K562 (cell line): Measurements from ENCODE around the gene PARD3B.

ENCODE experiments used
- ERF ChIP-seq: fragments of 450-650 bp; formaldehyde crosslinking; IDR thresholded peaks from 2 replicates; pipeline ENCODE4 v1.4.0; 2020; ENCODE audit warnings: mild to moderate bottlenecking, mixed read lengths
- FIP1L1 ChIP-seq: fragments of 200-400 bp; formaldehyde crosslinking; IDR thresholded peaks from 2 replicates; pipeline ENCODE4 v1.6.1; 2018; ENCODE audit warnings: mild to moderate bottlenecking, low read depth, low read length; ENCODE audit not compliant: poor library complexity, severe bottlenecking
- GATA2 ChIP-seq: sonication (generic); formaldehyde crosslinking; IDR thresholded peaks from 2 replicates; pipeline ENCODE4 v1.4.0; 2020; ENCODE audit warnings: mild to moderate bottlenecking, missing genetic modification reagents
- HNRNPLL ChIP-seq: fragments of 200-400 bp; formaldehyde crosslinking; IDR thresholded peaks from 2 replicates; pipeline ENCODE4 v1.6.1; 2017; ENCODE audit warnings: low read length, low read depth, mild to moderate bottlenecking; ENCODE audit not compliant: poor library complexity, severe bottlenecking
- IRF2 ChIP-seq: sonication (generic); formaldehyde crosslinking; IDR thresholded peaks from 2 replicates; pipeline ENCODE4 v1.8.1; 2022; ENCODE audit warnings: mild to moderate bottlenecking, missing genetic modification reagents
- NFE2 ChIP-seq: IDR thresholded peaks from 2 replicates; pipeline ENCODE4 v1.6.1; 2014; ENCODE audit warnings: antibody characterized with exemption, low read depth
- NRF1 ChIP-seq, 2 experiments: fragments of 450-650 bp; IDR thresholded peaks in 1 of 2; conservative IDR thresholded peaks in 1 of 2; 2 replicates each; pipeline ENCODE4 v1.6.1; 2014; ENCODE audit warnings: mild to moderate bottlenecking in 2 of 2
- RCOR1 ChIP-seq, 2 experiments: IDR thresholded peaks; 2 replicates each; pipeline ENCODE4 v1.6.1; 2012; ENCODE audit warnings: low read depth in 2 of 2, low read length in 2 of 2, borderline replicate concordance in 1 of 2, improper control_type of control experiment in 1 of 2
- SMC3 ChIP-seq: conservative IDR thresholded peaks from 2 replicates; pipeline ENCODE4 v1.6.1; 2011; ENCODE audit warnings: low read depth, low read length, improper control_type of control experiment; ENCODE audit not compliant: insufficient read depth
- TF ChIP-seq, protein P1 (sequence below), 3 experiments: IDR thresholded peaks in 2 of 3; conservative IDR thresholded peaks in 1 of 3; 2 replicates each; pipeline ENCODE4 v1.5.1; 2011 to 2012; ENCODE audit warnings: low read length in 3 of 3, mild to moderate bottlenecking in 3 of 3, control low read depth in 2 of 3, improper control_type of control experiment in 1 of 3, inconsistent platforms in 1 of 3, low read depth in 1 of 3, mixed read lengths in 1 of 3, moderate library complexity in 1 of 3; ENCODE audit not compliant: insufficient read depth in 2 of 3
- TF ChIP-seq, protein P2 (sequence below): fragments of 450-650 bp; formaldehyde crosslinking; IDR thresholded peaks from 2 replicates; pipeline ENCODE4 v1.4.0; 2020; ENCODE audit warnings: mild to moderate bottlenecking, moderate library complexity
- TF ChIP-seq, protein P3 (sequence below): fragments of 450-650 bp; formaldehyde crosslinking; IDR thresholded peaks from 2 replicates; pipeline ENCODE4 v1.4.0; 2020; ENCODE audit warnings: mild to moderate bottlenecking, moderate library complexity
- TF ChIP-seq, protein P4 (sequence below): fragments of 200-600 bp; sonication (generic); IDR thresholded peaks from one replicate; pipeline ENCODE4 v1.6.1; 2012; ENCODE audit warnings: mild to moderate bottlenecking, low read depth, low read length, inconsistent platforms

DNA sequence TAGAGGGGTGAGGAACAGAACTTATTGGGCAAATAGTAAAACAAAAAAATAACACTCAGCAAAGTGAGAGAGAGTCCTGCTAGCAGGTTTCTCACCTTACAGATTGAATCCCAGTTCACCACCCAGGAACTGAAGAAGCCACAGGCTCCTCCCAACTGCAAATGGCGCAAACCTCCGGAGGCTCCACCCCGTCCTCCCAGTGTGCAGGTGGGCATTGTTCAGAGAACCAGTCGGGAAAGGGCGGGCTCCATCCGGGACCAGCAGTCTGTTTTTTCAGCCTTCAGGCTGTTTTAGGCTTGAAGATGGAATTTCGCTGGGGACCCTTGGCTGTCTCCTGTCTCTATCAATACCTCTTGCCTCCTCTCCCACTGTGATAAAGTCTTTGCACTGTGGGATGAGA lies 317.5 kb downstream of the PARD3B start:
- TF ChIP-seq, protein P1, sequence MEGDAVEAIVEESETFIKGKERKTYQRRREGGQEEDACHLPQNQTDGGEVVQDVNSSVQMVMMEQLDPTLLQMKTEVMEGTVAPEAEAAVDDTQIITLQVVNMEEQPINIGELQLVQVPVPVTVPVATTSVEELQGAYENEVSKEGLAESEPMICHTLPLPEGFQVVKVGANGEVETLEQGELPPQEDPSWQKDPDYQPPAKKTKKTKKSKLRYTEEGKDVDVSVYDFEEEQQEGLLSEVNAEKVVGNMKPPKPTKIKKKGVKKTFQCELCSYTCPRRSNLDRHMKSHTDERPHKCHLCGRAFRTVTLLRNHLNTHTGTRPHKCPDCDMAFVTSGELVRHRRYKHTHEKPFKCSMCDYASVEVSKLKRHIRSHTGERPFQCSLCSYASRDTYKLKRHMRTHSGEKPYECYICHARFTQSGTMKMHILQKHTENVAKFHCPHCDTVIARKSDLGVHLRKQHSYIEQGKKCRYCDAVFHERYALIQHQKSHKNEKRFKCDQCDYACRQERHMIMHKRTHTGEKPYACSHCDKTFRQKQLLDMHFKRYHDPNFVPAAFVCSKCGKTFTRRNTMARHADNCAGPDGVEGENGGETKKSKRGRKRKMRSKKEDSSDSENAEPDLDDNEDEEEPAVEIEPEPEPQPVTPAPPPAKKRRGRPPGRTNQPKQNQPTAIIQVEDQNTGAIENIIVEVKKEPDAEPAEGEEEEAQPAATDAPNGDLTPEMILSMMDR (IDR thresholded peaks at IDR 0.05 in 2 of 3, conservative IDR thresholded peaks at IDR 0.05 in 1 of 3; ENCODE audit: insufficient read depth in 2 of 3, low read depth in 1 of 3, low read length in 3 of 3) = no peak
- no peak for TF ChIP-seq GATA2 (CRISPR knock-in tag)
- TF ChIP-seq RCOR1 (IDR thresholded peaks at IDR 0.05; ENCODE audit: borderline replicate concordance in 1 of 2, low read depth in 2 of 2, low read length in 2 of 2) = no peak
- TF ChIP-seq HNRNPLL = no peak
- no peak for TF ChIP-seq SMC3
- TF ChIP-seq, protein P2, sequence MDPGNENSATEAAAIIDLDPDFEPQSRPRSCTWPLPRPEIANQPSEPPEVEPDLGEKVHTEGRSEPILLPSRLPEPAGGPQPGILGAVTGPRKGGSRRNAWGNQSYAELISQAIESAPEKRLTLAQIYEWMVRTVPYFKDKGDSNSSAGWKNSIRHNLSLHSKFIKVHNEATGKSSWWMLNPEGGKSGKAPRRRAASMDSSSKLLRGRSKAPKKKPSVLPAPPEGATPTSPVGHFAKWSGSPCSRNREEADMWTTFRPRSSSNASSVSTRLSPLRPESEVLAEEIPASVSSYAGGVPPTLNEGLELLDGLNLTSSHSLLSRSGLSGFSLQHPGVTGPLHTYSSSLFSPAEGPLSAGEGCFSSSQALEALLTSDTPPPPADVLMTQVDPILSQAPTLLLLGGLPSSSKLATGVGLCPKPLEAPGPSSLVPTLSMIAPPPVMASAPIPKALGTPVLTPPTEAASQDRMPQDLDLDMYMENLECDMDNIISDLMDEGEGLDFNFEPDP = no peak
- TF ChIP-seq ERF (CRISPR knock-in tag) = no peak
- no peak for TF ChIP-seq FIP1L1
- TF ChIP-seq, protein P3, sequence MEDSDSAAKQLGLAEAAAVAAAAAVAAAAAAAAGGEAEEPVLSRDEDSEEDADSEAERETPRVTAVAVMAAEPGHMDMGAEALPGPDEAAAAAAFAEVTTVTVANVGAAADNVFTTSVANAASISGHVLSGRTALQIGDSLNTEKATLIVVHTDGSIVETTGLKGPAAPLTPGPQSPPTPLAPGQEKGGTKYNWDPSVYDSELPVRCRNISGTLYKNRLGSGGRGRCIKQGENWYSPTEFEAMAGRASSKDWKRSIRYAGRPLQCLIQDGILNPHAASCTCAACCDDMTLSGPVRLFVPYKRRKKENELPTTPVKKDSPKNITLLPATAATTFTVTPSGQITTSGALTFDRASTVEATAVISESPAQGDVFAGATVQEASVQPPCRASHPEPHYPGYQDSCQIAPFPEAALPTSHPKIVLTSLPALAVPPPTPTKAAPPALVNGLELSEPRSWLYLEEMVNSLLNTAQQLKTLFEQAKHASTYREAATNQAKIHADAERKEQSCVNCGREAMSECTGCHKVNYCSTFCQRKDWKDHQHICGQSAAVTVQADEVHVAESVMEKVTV (CRISPR knock-in tag) = no peak
- no peak for TF ChIP-seq NFE2
- no peak for TF ChIP-seq NRF1 (conservative IDR thresholded peaks at IDR 0.05 in 1 of 2, IDR thresholded peaks at IDR 0.05 in 1 of 2)
- TF ChIP-seq IRF2 (CRISPR knock-in tag) = no peak
- TF ChIP-seq, protein P4, sequence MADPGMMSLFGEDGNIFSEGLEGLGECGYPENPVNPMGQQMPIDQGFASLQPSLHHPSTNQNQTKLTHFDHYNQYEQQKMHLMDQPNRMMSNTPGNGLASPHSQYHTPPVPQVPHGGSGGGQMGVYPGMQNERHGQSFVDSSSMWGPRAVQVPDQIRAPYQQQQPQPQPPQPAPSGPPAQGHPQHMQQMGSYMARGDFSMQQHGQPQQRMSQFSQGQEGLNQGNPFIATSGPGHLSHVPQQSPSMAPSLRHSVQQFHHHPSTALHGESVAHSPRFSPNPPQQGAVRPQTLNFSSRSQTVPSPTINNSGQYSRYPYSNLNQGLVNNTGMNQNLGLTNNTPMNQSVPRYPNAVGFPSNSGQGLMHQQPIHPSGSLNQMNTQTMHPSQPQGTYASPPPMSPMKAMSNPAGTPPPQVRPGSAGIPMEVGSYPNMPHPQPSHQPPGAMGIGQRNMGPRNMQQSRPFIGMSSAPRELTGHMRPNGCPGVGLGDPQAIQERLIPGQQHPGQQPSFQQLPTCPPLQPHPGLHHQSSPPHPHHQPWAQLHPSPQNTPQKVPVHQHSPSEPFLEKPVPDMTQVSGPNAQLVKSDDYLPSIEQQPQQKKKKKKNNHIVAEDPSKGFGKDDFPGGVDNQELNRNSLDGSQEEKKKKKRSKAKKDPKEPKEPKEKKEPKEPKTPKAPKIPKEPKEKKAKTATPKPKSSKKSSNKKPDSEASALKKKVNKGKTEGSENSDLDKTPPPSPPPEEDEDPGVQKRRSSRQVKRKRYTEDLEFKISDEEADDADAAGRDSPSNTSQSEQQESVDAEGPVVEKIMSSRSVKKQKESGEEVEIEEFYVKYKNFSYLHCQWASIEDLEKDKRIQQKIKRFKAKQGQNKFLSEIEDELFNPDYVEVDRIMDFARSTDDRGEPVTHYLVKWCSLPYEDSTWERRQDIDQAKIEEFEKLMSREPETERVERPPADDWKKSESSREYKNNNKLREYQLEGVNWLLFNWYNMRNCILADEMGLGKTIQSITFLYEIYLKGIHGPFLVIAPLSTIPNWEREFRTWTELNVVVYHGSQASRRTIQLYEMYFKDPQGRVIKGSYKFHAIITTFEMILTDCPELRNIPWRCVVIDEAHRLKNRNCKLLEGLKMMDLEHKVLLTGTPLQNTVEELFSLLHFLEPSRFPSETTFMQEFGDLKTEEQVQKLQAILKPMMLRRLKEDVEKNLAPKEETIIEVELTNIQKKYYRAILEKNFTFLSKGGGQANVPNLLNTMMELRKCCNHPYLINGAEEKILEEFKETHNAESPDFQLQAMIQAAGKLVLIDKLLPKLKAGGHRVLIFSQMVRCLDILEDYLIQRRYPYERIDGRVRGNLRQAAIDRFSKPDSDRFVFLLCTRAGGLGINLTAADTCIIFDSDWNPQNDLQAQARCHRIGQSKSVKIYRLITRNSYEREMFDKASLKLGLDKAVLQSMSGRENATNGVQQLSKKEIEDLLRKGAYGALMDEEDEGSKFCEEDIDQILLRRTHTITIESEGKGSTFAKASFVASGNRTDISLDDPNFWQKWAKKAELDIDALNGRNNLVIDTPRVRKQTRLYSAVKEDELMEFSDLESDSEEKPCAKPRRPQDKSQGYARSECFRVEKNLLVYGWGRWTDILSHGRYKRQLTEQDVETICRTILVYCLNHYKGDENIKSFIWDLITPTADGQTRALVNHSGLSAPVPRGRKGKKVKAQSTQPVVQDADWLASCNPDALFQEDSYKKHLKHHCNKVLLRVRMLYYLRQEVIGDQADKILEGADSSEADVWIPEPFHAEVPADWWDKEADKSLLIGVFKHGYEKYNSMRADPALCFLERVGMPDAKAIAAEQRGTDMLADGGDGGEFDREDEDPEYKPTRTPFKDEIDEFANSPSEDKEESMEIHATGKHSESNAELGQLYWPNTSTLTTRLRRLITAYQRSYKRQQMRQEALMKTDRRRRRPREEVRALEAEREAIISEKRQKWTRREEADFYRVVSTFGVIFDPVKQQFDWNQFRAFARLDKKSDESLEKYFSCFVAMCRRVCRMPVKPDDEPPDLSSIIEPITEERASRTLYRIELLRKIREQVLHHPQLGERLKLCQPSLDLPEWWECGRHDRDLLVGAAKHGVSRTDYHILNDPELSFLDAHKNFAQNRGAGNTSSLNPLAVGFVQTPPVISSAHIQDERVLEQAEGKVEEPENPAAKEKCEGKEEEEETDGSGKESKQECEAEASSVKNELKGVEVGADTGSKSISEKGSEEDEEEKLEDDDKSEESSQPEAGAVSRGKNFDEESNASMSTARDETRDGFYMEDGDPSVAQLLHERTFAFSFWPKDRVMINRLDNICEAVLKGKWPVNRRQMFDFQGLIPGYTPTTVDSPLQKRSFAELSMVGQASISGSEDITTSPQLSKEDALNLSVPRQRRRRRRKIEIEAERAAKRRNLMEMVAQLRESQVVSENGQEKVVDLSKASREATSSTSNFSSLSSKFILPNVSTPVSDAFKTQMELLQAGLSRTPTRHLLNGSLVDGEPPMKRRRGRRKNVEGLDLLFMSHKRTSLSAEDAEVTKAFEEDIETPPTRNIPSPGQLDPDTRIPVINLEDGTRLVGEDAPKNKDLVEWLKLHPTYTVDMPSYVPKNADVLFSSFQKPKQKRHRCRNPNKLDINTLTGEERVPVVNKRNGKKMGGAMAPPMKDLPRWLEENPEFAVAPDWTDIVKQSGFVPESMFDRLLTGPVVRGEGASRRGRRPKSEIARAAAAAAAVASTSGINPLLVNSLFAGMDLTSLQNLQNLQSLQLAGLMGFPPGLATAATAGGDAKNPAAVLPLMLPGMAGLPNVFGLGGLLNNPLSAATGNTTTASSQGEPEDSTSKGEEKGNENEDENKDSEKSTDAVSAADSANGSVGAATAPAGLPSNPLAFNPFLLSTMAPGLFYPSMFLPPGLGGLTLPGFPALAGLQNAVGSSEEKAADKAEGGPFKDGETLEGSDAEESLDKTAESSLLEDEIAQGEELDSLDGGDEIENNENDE = no peak
